Adrenal gland (tissue), 12 donors: ENCODE data around the gene FAT1. TPM values are rescaled to one million over a fixed set of nuclear protein-coding genes. Genes with fewer than 3 reads are reported as not detected.
A peak's percentile ranks its signal among the peaks of the same experiment; 100 is the strongest.

Source experiments
- DNase-seq, 7 donors: peaks; one replicate each; pipeline ENCODE4 v3.0.0-alpha.2; 2019 to 2020
- H3K27ac ChIP-seq, 5 donors: fragments of 200-600 bp; sonication (generic) in 4 of 5; 1 replicate in 3 of 5; 2 replicates in 2 of 5; pipeline versions ENCODE4 v1.5.1 to v1.8.0; 2016 to 2020; ENCODE audit warnings: mild to moderate bottlenecking in 1 of 5
- H3K27me3 ChIP-seq: fragments of 200-600 bp; 2 replicates; pipeline ENCODE4 v1.8.0; 2021
- H3K36me3 ChIP-seq, 2 donors: fragments of 200-600 bp; replicated peaks in 1 of 2; 1 replicate in 1 of 2; 2 replicates in 1 of 2; pipeline versions ENCODE4 v1.5.1 to v1.8.0; 2018 to 2022
- H3K4me1 ChIP-seq, 2 donors: fragments of 200-600 bp; replicated peaks in 1 of 2; 1 replicate in 1 of 2; 2 replicates in 1 of 2; pipeline versions ENCODE4 v1.5.1 to v1.8.0; 2018 to 2021
- H3K4me3 ChIP-seq, 4 donors: fragments of 200-600 bp; sonication (generic) in 3 of 4; one replicate each; pipeline ENCODE4 v1.5.1; 2016 to 2018
- H3K9me3 ChIP-seq, 3 donors: fragments of 200-600 bp; sonication (generic) in 1 of 3; replicated peaks in 1 of 3; 1 replicate in 2 of 3; 2 replicates in 1 of 3; pipeline versions ENCODE4 v1.5.1 to v1.8.0; 2016 to 2021
- CTCF ChIP-seq, 6 experiments: fragments of 450-650 bp in 4 of 6; fragments of 200-600 bp in 2 of 6; sonication (generic) in 1 of 6; IDR thresholded peaks; 1 replicate in 5 of 6; 2 replicates in 1 of 6; pipeline versions ENCODE4 v1.5.1 to v1.8.0; 2016 to 2021; ENCODE audit warnings: antibody characterized with exemption in 6 of 6, mild to moderate bottlenecking in 2 of 6, moderate library complexity in 1 of 6
- POLR2A ChIP-seq, 2 donors: fragments of 450-650 bp; IDR thresholded peaks; one replicate each; pipeline ENCODE4 v1.6.1; 2017; ENCODE audit warnings: antibody characterized with exemption in 2 of 2, mild to moderate bottlenecking in 2 of 2, moderate library complexity in 1 of 2
- WGBS, 4 donors: extraction: QIAGEN DNeasy Blood & Tissue Kit in 2 of 4; methylation state at CpG; one replicate each; pipeline versions ENCODE4 v1.1.5 to v1.1.7; 2013 to 2017; 5-methylcytosine and 5-hydroxymethylcytosine counted together
- intact Hi-C, 2 donors: fragments of 100-400 bp; cut with DNase I; formaldehyde crosslinking; loops; one replicate each; pipeline versions ENCODE4 v1.14.1 to v1.15.0; 2022 to 2023
- polyA plus RNA-seq, 3 donors: library from polyadenylated mRNA; stranded (reverse); fragments of 200-250 nt in 2 of 3; fragments of 350-450 nt in 1 of 3; fragmentation: Illumina TruSeq in 1 of 3; extraction: RNeasy Lipid Tissue Mini Kit (QIAGEN cat#74804) in 1 of 3; gene quantifications; one replicate each; pipeline ENCODE4 v1.2.3, GENCODE V29; 2013 to 2014
- total RNA-seq, 9 donors: library from RNA; depleted of rRNA in 4 of 9; stranded (reverse); fragments of >200 nt in 4 of 9; fragments of 120-200 nt in 1 of 9; fragmentation: NEBNext Ultra II Directional in 1 of 9; extraction: Animal tissue kit (Norgen Biotek cat#: 25700) in 1 of 9; gene quantifications; one replicate each; pipeline versions ENCODE4 v1.1.0 to v1.2.4, GENCODE V29; 2013 to 2023
- donor health status: healthy with polysubstance abuse.
- donor health status: Bipolar disorder and iron deficiency.
- donor health status: DM: yes; HTN: yes; CAD: no.
- donor health status: DM: no; HTN: no; CAD: no.
- donor health status: DM: no; HTN: no; CAD: no.
- donor health status: DM: yes; HTN: yes; CAD: no.

Gene FAT1
- total and polyA plus RNA-seq, 12 donors, result 0.79 to 147 (median 6.3) TPM

DNA sequence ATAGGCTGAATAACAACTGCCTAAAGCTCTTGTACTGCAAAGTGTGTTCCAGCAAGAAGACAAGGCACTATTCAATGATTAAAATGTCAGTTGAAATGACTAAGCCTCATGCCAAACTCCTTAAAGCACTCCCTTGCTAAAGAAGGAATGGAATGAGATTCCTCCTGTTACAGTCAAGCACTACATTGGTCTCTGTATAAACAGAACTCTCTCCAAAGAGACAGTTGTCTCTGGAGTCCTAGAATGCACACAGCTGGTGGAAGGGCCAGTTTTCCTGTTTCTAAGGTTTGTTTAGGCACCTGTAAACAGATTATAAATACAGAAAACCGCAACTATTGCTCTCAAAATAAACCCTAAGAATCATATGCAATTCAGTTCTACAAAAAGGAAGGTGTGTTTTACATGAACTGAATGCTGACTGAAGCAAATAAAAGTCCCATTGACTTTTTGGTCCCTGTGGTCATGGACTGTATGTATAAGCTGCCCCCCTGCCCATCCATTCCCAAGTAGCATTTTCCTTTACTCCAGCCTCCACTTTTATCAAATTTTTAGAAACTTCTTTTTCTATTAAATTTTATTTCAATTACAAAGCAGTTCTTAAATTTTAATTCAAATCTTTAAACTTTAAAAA lies 47.0 kb downstream of the FAT1 start:
- Histone ChIP-seq H3K4me3 (no peak overlapping the region), H3K27me3 (no peaks in the 10 kb centered on the region), H3K4me1 (no peaks in the 10 kb centered on the region), H3K27ac (no peak overlapping the region), H3K9me3 (no peaks in the 10 kb centered on the region), H3K36me3 (no peaks in the 10 kb centered on the region)
- TF ChIP-seq CTCF (IDR thresholded peaks at IDR 0.05) (no peak), POLR2A (IDR thresholded peaks at IDR 0.05) (no peak)
- WGBS, 4 donors, result 72 to 83% (median 80%) methylated on average over 1 of the region's 1 CpG
- DNase-seq, result no peak
- intact Hi-C loops, result no loop called here

GRCh38 chr4:186669735-186670134 lies 53.9 kb downstream of the FAT1 start:
- Histone ChIP-seq H3K4me1 (no peaks in the 10 kb centered on the region), H3K9me3 (no peaks in the 10 kb centered on the region), H3K4me3 (no peak overlapping the region), H3K27ac (no peak overlapping the region), H3K27me3 (no peaks in the 10 kb centered on the region), H3K36me3 (no peaks in the 10 kb centered on the region)
- TF ChIP-seq CTCF (IDR thresholded peaks at IDR 0.05) (no peak), POLR2A (IDR thresholded peaks at IDR 0.05) (no peak)
- WGBS, 4 donors, result 14 to 24% (median 20%) methylated on average over 5 of the region's 5 CpGs
- no peak for DNase-seq
- intact Hi-C loops, result no loop called here

DNA sequence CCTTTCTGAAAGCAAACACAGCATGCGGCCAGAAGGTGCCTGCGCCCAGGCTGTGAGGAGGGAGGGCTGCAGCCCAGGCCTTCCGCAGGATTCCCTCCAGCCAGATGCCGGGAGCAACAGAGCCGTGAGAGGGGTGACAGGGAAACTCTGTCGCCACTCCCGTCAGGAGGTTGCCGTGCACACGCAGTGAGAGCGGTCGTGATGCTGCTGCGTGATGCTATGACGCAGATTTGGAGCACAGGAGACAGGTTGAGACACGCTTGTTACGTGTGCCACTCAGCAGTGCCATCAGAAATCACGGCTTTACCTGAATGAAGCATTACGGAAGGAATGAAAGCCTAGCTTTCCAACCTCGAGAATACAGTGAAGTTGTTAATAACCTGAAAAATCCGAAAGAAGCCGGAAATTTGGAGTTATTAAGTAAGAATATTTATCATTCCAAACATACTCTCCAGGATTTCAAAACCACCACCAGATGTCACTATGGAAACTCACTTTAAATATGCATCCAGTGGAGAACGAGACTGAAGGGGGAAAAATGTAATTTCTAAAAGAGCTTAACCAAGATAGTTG lies 54.4 kb downstream of the FAT1 start:
- H3K27me3 ChIP-seq, result no peaks in the 10 kb centered on the region
- no peaks in the 10 kb centered on the region for H3K36me3 ChIP-seq
- no peaks in the 10 kb centered on the region for H3K4me1 ChIP-seq
- H3K27ac ChIP-seq, result no peak overlapping the region
- TF ChIP-seq POLR2A (IDR thresholded peaks at IDR 0.05), result no peak
- peak; percentile 22 to 51 (median 32) for TF ChIP-seq CTCF (IDR thresholded peaks at IDR 0.05)
- H3K9me3 ChIP-seq, result no peaks in the 10 kb centered on the region
- DNase-seq, result no peak
- intact Hi-C loops, result no loop called here
- WGBS, 4 donors, result 40 to 53% (median 46%) methylated on average over 21 of the region's 21 CpGs
- H3K4me3 ChIP-seq, result no peak overlapping the region

GRCh38 chr4:186666750-186667149 lies 56.9 kb downstream of the FAT1 start:
- no peak overlapping the region for H3K27ac ChIP-seq
- no peak overlapping the region for H3K4me3 ChIP-seq
- no peak for DNase-seq
- intact Hi-C loops, result no loop called here
- H3K9me3 ChIP-seq, result no peaks in the 10 kb centered on the region
- no peaks in the 10 kb centered on the region for H3K27me3 ChIP-seq
- 70 to 89% (median 83%) methylated on average over 3 of the region's 3 CpGs for WGBS, 4 donors
- no peaks in the 10 kb centered on the region for H3K4me1 ChIP-seq
- no peaks in the 10 kb centered on the region for H3K36me3 ChIP-seq
- TF ChIP-seq POLR2A (IDR thresholded peaks at IDR 0.05) (no peak), CTCF (IDR thresholded peaks at IDR 0.05) (no peak)
